ENCODE data around the gene FAM236D. TPM values are rescaled to one million over a fixed set of nuclear protein-coding genes. Genes with fewer than 3 reads are reported as not detected.
"Not testable (repeated sequence)": the region's sequence is repeated elsewhere in the genome, so short reads cannot be mapped to it uniquely, and the experiment has no call there.

FAM236D gene
- not detected for polyA plus RNA-seq (ENCODE audit: insufficient read length in 10 of 10)
- long read RNA-seq, donor 1 = 0 reads
- long read RNA-seq, donor 2 = 0 reads
- long read RNA-seq, donor 3 = 0 reads
- long read RNA-seq, donor 4 = 0 reads
- long read RNA-seq, donor 5 = 0 reads
- long read RNA-seq, donor 6 = 0 reads
- long read RNA-seq, donor 7 = 0 reads
- long read RNA-seq, donor 8 = 0 reads
- long read RNA-seq, donor 9 = 0 reads

DNA sequence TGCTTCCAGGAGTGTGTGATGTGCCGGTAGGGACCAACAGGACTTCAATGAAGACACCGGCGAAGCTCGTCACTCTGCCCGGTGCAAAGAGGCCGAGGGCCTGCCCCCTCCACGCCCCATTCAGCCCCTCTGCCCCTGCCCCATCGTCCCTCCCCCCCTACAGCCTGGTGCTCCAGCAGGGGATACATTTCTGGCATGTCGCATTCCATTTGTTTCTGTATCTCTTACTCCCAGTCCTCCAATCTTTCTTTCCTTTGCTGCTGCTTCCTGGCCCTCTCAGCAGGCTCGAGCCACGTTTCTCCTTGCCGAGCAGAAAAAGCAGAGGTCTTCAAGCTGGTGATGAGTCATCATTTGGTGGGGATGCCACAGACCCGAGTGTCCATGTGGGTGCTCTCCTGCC lies at the start of gene FAM236D:
FAM236D (minus strand) TSS at position 101 of the 400 bp plus-strand sequence; CDS start at position 1, 100 bp downstream.
- DNase-seq = not testable (repeated sequence)

DNA sequence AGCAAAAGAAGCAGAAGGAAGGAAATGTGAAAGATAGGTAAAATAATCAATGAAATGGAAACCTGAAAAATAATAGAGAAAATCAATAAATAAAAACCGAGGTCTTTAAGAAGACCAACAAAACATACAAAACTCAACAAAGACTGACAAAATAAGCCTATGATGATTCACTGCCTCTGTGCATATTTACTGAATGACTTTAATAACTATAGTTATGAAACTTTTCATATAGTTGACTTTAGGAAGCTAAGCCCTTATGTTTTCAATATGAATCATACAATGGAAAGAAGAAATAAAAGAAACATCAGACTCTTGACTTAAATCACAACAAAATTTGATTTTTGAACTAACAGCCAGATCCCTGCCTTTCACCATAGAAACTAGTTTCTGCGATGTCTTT lies 29.5 kb upstream of the FAM236D start:
- not testable (repeated sequence) for DNase-seq

DNA sequence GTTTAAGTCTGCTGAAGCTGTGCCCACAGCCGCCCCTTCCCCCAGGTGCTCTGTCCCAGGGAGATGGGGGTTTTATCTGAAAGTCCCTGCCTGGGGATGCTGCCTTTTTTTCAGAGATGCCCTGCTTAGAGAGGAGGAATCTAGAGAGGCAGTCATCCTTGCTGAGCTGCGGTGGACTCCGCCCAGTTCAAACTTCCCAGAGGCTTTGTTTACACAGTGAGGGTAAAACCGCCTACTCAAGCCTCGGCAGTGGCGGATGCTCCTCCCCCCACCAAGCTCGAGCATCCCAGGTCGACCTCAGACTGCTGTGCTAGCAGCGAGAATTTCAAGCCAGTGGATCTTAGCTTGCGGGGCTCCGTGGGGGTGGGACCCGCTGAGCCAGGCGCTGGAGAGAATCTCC lies 22.7 kb upstream of the FAM236D start:
- DNase-seq = not testable (repeated sequence)

DNA sequence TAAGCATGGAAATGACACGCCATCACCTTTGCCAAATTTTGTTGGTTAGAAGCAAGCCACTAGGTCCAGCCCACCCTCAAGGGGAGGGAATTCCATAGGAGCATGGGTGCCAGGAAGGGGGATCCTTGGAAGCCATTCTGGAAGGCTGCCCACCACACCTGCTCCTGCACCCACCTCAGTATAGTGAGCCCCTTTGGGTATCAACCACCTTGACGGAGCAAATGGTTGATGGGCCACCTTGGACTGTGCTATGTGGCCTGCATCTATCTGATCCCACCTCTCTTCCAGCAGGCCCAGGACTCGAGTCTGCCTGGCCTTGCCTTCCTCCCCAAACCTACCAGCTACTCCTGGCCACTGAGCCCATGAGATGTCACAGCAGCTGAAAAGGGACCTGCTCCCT lies 17.6 kb downstream of the FAM236D start:
- DNase-seq = not testable (repeated sequence)

DNA sequence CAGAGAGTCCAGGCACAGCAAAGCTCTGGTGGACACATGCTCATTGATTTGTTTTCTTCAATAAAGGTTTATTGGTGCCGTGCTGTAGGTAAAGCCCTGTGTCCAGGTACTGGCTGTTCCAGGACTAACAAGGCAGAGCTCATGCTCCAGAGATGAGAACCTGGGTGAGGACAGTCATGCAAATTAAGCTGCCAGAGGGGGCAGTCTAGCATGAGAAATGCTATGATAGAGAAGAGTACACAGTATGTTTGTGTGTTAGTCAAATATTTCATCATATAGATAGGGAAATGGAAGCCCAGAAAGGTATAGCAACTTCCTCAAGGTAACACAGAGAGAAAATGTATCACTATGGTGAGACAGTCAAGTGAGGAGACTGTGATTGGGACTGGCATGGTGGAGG lies 19.9 kb downstream of the FAM236D start:
- DNase-seq = not testable (repeated sequence)

DNA sequence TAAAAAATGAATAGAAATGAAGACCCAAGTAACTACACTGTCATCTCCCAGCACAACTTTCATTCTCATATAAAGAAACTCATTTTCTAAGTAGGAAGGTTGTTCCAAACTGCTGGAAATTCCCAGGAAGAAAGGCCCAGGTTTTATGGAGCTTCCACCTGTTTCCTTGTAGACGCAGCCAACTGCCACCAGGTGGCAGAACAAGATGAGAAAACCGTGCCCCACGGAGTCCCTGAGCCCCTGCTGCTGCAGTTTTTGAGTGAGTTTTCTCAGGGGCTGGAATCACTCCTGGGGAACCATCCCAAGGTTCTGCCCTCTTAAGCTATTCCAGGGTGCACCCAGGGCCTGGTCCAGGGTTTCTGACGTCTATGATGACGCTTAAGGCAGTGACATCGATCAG lies 24.0 kb downstream of the FAM236D start:
- DNase-seq = not testable (repeated sequence)

DNA sequence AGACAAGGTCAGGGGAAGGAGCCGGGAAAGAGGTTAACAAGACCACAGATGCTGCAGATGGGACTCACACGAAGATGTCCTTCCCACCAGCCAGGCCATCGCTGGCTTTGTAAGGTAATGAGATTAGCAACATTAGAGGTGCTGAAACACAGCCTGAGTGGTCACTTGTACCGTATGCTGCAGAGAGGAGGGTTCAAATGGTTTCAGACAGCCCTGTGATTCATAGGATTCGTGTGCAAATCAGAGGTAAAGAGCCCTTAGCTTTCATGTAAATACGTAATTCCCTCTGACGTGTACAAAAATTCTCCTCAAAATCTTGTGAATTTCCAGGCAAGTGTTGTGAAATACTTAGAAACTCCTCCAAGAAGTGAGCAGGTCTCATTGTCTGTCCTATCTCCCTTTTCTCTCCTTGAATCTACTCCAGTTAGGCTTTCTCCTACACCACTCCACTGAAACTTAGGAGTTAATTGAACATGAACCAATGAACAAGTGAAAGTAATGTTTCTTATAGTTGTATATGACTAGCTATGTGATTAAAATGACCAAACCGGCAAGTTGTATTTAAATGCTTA lies 24.6 kb downstream of the FAM236D start:
- not testable (repeated sequence) for DNase-seq

DNA sequence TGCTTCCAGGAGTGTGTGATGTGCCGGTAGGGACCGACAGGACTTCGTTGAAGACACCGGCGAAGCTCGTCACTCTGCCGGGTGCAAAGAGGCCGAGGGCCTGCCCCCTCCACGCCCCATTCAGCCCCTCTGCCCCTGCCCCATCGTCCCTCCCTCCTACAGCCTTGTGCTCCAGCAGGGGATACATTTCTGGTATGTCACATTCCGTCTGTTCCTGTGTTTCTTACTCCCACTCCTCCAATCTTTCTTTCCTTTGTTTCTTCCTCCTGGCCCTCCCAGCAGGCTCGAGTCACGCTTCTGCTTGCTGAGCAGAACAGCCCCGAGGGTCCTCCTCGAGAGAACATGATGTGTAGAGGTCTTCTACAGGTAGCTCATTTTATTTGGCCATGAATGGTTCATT lies 25.4 kb downstream of the FAM236D start, which contains the start of gene FAM236B:
FAM236B (minus strand) TSS at position 101 of the 400 bp plus-strand sequence; CDS start at position 1, 100 bp downstream.
- DNase-seq = not testable (repeated sequence)

DNA sequence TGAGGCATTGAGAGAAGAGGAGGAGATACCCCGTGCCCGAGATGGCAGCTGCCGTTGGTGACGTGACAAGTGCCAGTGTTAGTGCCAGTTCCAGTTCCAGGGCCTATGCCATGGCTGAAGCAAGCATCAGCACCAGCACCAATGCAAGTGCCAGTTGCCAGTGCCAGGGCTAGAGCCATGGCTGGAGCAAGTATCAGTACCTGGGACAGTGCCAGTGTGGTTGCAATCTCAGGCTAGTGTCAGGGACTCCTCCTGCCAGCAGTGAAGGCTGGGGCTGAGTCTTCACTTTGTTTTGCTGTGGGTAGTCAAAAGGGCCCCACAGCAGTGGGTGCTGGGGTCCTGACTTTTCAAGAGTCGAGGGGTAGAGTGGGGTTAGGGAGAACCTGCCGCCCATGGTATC lies 29.9 kb downstream of the FAM236D start:
- DNase-seq = not testable (repeated sequence)

DNA sequence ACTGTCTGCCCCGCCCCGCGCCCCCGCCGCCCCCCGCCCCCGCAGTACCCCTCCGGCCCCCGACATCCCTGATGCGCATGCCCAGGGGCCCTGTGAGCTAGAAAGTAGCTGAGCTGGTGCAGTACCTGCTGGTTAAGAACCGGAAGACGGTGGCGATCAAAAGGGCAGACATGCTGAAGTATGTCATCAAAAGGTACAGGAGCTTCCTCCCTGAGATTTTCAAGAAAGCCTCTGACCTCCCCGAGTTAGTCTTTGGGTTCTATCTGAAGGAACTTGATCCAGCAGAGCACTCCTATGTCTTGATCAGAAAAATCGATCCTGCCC lies 30.6 kb downstream of the FAM236D start:
- not testable (repeated sequence) for DNase-seq

DNA sequence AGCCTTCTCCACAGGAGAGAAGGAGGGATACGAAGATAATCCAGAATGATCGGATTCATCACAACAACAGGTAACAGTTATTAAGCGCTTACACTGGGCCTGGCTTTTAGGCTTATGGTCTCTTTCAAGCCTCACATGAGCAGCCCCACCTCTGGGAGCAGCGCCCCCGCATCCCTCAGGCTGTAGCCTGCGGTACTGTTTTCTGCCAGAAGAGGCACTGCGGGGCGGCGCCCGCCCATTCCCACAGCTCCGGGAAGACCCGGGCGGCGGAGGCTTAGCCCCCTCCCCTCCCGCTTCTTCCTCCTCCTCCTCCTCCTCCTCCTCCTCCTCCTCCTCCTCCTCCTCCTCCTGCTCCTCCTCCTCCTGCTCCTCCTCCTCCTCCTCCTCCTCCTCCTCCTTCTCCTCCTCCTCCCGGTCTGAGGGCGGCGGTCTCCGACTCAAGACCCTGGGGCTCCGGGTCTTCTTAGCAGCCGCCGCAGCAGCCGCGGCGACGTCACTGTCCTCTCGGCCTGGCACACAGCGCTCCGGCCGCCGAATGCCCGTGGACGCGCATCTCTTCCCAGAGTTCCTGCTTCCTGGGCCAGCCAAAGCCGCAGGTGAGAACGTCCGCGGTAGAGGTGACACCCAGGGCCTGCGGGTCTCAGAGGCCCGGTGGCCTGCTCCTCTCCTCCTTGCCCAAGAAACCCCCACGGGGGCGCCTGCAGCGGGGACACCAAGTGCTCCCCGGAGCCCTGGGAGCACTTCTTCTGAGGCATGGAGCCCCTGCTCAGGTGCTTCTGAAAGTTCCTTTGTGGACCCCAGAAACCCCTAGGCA lies 31.1 kb downstream of the FAM236D start, which contains the start of gene DMRTC1B:
DMRTC1B (plus strand) TSS at position 238 of the 814 bp plus-strand sequence. CDS start 68,246 bp downstream, outside the sequence.
- DNase-seq = not testable (repeated sequence)

DNA sequence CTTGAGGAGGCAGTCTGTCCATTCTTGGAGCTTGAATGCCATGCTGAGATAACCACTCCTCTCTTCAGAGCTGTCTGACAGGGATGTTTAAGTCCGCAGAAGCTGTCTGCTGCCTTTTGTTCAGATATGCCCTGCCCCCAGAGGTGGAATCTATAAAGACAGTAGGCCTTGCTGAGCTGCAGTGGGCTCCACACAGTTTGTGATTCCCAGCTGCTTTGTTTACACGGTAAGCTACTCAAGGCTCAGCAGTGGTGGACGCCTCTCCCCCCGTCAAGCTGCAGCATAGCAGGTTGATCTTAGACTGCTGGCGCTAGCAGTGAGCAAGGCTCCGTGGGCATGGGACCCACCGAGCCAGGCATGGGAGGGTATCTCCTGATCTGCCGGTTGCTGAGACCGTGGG lies 47.6 kb downstream of the FAM236D start:
- not testable (repeated sequence) for DNase-seq

Other genes with a start within 250 kb of the FAM236D start
- 10 to 100 TPM; 14.2 to 27.0 (median 18.5) TPM for gene HDAC8, start 235.4 kb downstream of the FAM236D start, polyA plus RNA-seq (ENCODE audit: insufficient read length in 10 of 10)
- gene PHKA1, start 93.9 kb downstream of the FAM236D start, polyA plus RNA-seq (ENCODE audit: insufficient read length in 10 of 10) = 1 to 10 TPM; 2.8 to 4.3 (median 3.2) TPM
- gene DMRTC1B, start 31.3 kb downstream of the FAM236D start, polyA plus RNA-seq (ENCODE audit: insufficient read length in 10 of 10) = 1 to 10 TPM in 3 of 10 donors, under 1 TPM in 6, not detected in 1; 0.17 to 1.5 (median 0.62) TPM
- gene FAM236B, start 25.6 kb downstream of the FAM236D start, polyA plus RNA-seq (ENCODE audit: insufficient read length in 10 of 10) = not detected
- not detected for gene FAM236C, start 104.4 kb upstream of the FAM236D start, polyA plus RNA-seq (ENCODE audit: insufficient read length in 10 of 10)
- gene FAM236A, start 130.0 kb upstream of the FAM236D start, polyA plus RNA-seq (ENCODE audit: insufficient read length in 10 of 10) = under 1 TPM in 1 of 10 donors, not detected in 9; 0.72 TPM
- gene DMRTC1, start 135.6 kb upstream of the FAM236D start, polyA plus RNA-seq (ENCODE audit: insufficient read length in 10 of 10) = under 1 TPM in 3 of 10 donors, not detected in 7; 0.16 to 0.95 (median 0.38) TPM
- not detected for gene PABPC1L2B, start 194.7 kb upstream of the FAM236D start, polyA plus RNA-seq (ENCODE audit: insufficient read length in 10 of 10)

All from muscle of back (tissue), 13 donors.